8988T (cell line): ENCODE measurements around the gene SLC66A1.
A peak's percentile ranks its signal among the peaks of the same experiment; 100 is the strongest.
"Not testable (repeated sequence)": the region's sequence is repeated elsewhere in the genome, so short reads cannot be mapped to it uniquely, and the experiment has no call there.

Experiments
- DNase-seq: peaks from one replicate; pipeline ENCODE4 v3.0.0; 2011

The SLC66A1 gene, protein sequence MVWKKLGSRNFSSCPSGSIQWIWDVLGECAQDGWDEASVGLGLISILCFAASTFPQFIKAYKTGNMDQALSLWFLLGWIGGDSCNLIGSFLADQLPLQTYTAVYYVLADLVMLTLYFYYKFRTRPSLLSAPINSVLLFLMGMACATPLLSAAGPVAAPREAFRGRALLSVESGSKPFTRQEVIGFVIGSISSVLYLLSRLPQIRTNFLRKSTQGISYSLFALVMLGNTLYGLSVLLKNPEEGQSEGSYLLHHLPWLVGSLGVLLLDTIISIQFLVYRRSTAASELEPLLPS

DNA sequence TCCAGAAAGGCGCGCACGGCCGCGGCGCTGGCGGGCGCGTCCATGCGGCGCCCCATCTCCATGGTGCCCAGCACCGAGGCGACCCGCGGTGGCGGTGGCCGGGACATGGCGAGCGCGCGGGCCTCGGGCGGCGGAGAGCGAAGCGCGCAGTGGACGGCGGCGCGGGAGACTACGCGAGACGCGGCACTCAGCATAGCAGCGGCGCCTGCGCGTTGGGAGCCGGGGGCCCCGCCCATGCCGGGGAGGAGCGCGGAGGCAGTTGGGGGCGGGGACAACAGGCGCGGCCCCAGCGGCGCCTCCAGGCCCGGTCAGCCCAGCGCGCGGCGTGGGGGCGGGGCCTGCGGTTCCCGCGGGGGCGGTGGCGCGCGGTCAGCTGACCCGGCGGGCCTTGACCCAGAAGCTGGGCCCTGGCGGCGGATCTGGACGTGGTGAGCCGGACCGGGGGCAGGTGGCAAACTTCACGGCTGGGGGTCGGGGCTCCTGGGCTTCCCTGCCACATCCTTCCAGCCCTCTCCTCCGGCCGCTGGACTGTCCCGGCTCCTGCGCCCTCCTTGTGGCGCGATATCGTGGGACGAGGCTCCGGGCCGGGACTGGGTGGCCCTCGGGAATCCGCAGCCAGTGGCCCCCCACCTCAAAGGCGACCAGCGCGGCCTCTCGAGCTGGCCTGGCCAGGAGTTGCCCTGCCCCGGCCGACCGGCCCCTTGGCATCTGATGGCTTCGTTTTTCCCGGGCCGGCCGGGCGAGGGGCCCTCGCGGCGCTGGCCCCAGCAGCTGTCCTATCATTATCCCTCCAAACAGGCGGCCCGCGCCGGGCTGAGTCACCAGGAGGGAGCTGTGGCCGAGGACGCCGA, at the start of gene SLC66A1, which contains the start of gene AKR7A2:
Gene SLC66A1, plus strand, starts transcription at position 396 of the 851 bp plus-strand sequence. CDS start 5,352 bp downstream, outside the sequence.
Gene AKR7A2, minus strand, starts transcription at position 214 of the 851 bp plus-strand sequence. Its CDS starts 20 bp downstream, at position 194.
- peak; percentile 91 for DNase-seq

DNA sequence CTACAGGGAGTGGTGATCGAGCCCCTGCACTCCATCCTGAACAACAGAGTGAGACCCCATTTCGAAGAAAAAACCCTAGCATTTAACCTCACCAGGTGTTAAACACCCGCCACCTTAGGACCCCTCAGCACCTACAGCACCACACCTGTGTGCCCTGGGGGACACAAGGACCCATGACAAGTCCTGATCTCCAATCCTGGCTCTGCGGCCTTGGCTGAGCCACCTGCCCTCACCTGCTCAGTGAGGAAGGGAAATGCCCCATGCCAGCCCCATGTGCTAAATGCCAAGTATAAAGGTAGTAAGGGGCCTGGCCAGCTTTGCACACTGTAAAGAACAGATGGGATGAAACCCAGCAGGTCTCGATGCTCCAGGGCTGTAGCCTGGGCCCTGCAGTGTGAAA, 49.4 kb upstream of the SLC66A1 start:
- no peak for DNase-seq

DNA sequence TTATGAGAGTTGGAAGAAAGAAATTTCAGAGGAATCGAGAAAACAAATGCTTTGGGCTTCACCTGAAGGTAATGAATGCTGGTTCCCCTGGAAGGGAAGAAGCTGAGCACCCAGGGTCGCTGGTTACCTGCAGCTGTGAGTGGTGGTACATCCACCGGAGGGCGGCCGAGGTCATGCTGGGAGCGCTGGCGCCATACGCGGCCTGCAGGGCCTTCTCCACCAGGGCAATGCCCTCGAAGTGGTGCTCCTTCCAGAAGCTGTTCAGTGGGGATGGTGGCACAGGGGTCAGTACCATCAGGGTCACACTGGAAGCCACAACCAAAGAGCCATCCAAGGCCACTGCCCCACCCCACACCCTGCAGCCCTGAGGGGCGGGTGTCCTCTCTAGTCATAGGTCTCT, 43.7 kb upstream of the SLC66A1 start:
- DNase-seq = no peak

DNA sequence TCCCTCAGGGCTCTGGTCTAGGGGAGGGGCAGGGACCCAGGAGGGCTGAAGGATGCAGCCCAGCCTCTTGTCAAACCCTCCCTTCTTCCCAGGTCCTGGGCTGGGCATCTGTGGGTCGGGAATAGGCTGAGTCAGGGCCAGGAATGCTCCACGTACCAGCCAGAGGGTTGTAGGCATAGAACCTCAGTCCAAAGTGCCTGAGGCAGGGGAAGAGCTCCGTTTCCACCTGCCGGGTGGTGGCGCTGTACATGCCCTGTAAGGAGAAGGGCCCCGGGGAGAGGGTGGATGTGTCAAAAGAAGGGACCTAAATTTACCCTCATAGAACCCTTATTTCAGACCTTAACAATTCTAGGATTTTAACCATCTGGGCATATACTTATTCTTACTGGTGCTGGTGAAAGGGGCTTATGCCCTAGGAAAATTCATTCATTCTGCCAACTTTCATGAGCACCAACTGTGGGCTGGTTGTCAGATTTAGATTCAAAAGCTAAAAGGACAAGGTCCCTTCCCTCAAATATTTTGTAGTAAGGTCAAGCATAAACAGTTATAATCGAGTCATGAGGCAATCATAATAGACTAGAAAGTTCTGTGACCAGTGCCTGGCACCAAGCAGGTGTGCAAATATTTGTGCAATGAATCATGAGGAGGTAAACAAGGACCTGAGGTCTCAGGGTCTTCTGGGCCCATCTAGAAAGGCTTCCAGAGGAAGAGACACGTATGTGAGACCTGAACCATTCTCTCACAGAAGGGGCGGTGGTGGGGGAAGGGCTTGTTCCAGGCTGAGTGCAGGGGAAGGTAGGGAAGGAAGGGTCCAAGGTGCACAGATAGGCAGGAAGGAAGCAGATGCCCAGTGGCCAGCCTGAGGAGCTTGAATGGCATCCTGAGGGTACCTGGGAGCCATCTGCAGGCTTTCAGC, 42.4 kb upstream of the SLC66A1 start:
- not testable (repeated sequence) for DNase-seq

DNA sequence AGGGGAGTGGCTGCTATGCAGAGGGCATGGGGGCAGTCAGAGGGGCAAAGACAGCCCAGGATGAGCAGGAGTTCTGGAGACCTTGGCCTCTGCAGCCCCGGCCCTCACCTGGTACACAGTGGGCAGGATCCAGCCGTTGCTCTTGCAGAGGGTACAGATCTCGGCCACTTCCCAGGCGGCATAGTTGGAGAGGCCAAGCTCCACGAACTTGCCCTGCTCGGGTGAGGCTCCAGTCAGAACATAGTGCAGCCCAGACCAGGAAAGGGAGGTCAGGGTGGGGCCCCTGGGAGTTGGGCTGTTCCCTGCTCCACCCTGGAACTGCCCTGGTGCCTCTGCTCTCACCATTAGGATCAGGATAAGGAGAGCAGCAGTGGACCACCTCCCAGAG, 41.8 kb upstream of the SLC66A1 start:
- not testable (repeated sequence) for DNase-seq

DNA sequence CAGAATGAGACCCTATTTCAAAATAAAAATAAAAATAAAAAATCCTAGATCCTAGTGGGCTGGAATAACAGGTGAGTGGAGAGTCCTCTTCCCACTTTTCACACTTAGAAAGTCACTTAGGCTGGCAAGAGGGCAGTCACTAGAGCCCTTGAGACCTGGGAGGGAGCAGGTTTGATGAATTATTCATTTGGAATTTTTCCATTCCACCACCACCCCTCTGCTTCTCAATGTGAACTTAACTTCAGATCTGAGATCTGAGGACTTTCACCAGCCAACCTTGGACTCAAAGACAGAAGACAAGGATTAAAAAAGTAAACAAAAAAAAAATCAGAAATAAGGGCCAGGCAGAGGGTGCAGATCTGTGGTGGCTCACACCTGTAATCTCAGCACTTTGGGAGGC, 40.1 kb upstream of the SLC66A1 start:
- DNase-seq = no peak

DNA sequence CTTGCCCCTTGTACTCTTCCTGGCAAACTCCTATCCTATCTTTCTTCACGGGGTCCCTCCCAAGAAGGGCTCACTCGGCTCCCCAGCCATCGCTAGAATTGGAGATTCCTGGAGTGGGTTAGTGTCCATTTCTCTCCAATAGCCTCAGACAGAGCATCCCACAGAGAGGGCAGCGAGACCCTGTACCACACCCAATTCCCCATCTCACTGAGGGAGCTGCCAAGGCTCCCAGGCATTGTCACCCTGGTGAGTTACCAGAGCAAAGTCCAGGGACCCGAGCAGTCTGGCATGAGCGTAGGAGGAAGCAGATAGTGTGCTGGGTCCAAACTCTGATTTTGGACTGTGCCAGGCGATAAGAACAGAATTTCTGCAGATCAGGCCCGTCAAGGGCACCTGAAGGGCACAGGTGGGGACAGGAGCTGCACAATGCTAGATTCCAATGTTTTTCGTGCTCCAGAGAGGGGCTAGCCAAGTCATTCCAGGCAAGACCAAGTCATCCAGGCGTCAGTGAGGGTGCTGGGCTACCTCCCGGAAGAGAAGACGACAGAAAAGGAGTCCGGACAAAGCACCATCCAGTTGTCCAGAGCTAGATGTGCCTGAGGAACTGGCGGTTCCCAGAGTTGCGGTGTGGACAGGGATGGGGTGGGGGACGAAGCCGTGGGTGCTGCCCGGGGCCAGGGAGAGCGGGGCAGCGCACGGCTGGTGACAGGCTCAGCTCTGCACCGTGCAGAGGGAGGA, 38.9 kb upstream of the SLC66A1 start:
- no peak for DNase-seq

DNA sequence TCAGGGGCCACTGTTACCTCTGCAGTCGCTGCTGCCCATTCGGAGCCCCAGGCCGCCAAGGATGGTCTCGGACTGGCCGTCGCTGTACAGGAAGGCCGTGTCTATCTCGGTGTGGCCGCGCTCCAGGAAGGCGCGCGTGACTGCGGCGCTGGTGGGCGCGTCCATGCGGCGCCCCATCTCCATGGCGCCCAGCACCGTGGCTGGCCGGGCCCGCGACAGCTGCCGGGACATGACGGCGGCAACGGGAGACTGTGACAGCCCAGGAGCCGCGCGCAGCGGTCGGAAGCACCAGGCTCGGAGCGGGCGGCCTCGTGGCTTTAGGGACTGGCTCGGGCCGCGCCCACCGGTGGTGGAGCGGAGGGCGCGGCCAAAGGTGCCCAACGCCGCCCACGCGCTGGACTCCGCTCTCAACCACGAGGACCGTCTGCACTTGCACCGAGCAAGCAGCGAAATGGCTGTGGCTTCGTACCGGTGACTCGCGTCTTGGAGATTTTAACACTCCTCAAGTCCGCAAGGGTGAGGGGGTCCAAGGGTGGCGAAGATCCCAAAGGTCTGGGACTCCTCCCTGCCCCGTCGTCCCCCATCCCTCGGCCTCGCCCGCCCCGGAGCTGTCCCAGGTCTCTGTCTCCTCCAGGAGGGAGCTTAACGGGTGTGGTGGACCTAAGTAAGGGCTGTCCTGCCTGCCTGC, 38.1 kb upstream of the SLC66A1 start:
- DNase-seq = not testable (repeated sequence)

DNA sequence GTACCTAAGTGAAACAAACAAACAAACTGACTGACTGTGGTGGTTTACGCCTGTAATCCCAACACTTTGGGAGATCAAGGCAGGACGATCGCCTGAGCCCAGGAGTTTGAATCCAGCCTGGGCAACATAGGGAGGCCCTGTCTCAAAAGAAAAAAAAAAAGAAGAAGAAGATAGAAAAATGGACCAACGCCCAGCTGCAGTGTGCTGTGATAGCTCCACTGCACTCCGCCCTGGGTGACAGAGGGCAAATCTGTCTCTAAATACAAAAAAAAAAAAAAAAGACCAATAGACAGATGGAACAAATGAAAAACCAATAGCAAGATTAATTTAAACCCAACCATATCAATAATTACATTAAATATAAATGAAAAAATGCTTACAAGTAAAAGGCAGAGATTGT, 37.5 kb upstream of the SLC66A1 start:
- DNase-seq = no peak

DNA sequence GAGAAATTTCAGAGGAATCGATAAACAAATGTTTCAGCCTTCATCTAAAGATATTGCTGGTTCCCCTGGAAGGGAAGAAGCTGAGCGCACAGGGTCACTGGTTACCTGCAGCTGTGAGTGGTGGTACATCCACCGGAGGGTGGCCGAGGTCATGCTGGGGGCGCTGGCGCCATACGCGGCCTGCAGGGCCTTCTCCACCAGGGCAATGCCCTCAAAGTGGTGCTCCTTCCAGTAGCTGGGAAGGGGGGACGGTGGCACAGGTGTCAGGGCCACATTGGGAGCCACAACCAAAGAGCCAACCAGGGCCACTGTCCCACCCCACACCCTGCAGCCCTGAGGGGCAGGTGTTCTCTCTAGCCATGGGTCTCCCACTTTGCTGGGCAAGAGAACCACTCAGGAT, 28.2 kb upstream of the SLC66A1 start:
- DNase-seq = no peak

DNA sequence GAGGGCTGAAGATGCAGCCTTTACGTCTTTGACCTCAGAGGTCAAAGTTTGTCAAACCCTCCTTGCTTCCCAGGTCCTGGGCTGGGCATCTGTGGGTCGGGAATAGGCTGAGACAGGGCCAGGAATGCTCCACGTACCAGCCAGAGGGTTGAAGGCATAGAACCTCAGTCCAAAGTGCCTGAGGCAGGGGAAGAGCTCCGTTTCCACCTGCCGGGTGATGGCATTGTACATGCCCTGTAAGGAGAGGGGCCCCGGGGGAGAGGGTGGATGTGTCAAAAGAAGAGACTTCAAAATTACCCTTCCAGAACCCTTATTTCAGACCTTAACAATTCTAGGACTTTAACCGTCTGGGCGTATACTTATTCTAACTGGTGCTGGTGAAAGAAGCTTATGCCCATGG, 27.2 kb upstream of the SLC66A1 start:
- DNase-seq = no peak

DNA sequence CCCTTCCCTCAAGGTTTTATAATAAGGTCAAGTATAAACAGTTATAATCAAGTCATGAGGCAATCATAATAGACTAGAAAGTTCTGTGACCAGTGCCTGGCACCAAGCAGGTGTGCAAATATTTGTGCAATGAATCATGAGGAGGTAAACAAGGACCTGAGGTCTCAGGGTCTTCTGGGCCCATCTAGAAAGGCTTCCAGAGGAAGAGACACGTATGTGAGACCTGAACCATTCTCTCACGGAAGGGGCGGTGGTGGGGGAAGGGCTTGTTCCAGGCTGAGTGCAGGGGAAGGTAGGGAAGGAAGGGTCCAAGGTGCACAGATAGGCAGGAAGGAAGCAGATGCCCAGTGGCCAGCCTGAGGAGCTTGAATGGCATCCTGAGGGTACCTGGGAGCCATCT, 26.8 kb upstream of the SLC66A1 start:
- DNase-seq = not testable (repeated sequence)

DNA sequence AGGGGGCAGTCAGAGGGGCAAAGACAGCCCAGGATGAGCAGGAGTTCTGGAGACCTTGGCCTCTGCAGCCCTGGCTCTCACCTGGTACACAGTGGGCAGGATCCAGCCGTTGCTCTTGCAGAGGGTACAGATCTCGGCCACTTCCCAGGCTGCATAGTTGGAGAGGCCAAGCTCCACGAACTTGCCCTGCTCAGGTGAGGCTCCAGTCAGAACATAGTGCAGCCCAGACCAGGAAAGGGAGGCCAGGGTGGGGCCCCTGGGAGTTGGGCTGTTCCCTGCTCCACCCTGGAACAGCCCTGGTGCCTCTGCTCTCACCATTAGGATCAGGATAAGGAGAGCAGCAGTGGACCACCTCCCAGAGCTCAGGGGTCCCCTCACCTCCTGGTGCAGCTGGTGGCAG, 26.3 kb upstream of the SLC66A1 start:
- not testable (repeated sequence) for DNase-seq

DNA sequence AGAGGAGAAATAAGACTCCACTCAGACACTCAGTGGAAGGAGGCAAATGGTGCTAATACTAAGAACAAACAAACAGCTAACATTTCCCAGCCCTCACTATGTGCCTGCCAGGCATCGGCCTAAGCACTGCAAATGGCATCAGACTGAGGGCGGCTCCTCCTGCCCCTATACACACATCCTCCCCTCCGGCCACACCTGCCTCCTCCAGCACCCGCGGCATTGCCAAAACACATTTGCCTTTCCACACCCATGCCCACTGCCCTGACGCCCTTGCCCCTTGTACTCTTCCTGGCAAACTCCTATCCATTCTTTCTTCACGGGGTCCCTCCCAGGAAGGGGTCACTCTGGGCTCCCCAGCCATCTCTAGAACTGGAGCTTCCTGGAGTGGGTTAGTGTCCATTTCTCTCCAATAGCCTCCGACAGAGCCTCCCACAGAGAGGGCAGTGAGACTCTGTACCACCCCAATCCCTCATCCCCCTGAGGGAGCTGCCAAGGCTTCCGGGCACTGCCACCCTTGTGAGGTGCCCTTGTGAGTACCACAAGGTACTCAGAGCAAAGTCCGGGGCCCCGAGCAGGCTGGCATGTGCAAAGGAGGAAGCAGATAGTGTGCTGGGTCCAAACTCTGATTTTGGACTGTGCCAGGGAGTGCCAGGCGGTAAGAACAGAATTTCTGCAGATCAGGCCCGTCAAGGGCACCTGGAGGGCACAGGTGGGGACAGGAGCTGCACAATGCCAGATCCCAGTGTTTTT, 24.5 kb upstream of the SLC66A1 start:
- DNase-seq = no peak

DNA sequence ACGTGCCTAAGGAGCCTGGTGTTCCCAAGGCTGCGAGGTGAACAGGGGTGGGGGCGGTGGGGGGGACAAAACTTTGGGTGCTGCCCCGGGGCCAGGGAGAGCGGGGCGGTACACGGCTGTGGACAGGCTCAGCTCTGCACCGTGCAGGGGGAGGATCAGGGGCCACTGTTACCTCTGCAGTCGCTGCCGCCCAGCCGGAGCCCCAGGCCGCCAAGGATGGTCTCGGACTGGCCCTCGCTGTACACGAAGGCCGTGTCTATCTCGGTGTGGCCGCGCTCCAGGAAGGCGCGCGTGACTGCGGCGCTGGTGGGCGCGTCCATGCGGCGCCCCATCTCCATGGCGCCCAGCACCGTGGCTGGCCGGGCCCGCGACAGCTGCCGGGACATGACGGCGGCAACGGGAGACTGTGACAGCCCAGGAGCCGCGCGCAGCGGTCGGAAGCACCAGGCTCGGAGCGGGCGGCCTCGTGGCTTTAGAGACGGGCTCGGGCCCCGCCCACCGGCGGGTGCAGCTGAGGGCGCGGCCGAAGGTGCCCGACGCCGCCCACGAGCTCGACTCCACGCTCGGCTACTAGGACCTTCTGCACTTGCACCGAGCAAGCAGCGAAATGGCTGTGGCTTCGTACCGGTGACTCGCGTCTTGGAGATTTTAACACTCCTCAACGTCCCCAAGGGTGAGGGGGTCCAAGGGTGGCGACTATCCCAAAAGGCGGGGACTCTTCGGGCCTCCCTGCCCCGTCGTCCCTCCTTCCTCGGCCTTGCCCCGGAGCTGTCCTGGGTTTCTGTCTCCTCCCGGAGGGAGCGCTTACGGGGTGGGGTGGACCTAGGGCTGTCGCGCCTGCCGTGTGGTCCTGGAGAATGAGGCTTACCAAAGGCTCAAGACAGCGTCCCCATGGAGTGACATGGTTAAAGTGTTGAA, 23.5 kb upstream of the SLC66A1 start, which contains the start of gene AKR7A3:
Gene AKR7A3, minus strand, starts transcription at position 447 of the 918 bp plus-strand sequence. Its CDS starts 61 bp downstream, at position 386.
- peak; percentile 63 for DNase-seq

DNA sequence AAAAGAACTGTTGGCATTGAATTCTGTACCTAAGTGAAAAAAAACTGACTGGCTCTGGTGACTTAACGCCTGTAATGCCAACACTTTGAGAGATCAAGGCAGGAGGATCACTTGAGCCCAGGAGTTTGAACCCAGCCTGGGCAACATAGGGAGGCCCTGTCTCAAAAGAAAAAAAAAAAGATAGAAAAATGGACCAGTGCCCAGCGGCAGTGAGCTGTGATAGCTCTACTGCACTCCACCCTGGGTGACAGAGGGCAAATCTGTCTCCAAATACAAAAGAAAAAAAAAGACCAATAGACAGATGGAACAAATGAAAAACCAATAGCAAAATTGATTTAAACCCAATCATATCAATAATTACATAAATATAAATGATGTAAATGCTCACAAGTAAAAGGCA, 22.9 kb upstream of the SLC66A1 start:
- no peak for DNase-seq

DNA sequence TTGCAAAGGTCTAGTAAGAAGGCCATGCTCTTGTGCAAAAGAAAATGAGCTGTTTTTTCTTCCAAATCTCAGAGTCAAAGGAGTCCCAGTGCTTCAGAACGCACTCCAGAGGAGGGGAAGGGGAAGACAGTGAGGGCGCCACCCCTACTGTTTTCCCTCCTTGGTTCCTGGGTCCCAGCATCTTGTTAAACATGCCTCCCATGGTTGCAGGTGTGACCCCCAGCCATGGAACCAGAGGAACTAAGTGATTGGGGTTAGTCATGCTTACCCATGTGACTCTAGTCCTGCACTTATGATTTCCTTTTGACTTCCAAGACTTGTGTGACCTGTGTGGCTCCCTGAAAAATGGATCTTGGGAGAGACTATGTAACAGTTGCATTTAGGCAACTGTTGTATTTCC, 17.5 kb upstream of the SLC66A1 start:
- no peak for DNase-seq

DNA sequence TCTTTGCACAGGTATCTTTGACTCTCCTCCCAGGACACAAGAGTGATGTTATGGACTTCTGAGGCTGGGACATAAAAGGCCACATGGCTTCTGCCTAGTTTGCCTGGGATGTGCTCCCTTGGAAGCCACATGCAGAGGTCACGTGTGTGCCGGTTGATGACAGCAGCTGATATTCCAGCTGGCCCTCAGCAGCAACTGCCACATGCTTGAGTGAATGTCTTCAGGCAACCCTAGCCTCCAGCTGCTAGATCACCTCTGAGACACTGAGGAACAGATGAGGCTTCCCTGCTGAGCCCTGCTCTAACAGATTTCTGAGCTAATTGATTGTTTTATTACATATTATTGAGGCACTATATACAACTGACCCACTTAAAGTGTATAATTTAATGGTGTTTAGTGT, 11.9 kb upstream of the SLC66A1 start:
- no peak for DNase-seq

DNA sequence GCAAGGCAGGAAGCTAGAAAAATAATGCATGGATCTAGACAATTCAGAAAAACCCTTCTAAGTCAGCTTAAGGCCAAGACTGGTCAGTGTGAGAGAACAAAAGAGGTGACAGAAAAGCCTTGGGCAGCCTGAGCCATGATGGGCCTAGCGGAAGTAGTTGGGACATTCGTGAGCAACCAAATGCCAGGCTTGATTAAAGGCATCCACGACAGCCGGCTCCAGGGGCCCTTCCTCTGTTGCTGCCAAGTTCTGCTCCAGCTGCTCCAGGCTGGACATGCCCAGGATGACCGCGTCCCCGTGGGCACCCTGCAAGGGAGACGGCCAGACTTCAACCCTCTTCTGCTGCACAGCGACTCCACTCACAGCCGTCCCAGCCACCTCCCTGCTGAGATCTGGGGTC, 8.0 kb upstream of the SLC66A1 start:
- not testable (repeated sequence) for DNase-seq

DNA sequence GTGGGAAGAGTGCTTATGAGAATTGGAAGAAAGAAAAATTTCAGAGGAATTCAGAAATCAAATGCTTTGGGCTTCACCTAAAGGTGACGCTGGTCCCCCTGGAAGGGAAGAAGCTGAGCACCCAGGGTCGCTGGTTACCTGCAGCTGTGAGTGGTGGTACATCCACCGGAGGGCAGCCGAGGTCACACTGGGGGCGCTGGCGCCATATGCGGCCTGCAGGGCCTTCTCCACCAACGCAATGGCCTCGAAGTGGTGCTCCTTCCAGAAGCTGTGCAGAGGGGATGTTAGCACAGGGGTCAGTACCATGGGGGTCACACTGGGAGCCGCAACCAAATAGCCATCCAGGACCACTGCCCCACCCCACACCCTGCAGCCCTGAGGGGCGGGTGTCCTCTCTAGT, 6.2 kb upstream of the SLC66A1 start:
- DNase-seq = no peak
